GM04504 (cell line): ENCODE measurements around the gene GNG7.
"Not testable (repeated sequence)": the region's sequence is repeated elsewhere in the genome, so short reads cannot be mapped to it uniquely, and the experiment has no call there.

ENCODE experiments used
- DNase-seq: peaks from one replicate; pipeline ENCODE4 v3.0.0-alpha.2; 2012; ENCODE audit warnings: low read depth

Gene GNG7

GRCh38 chr19:2675892-2676291 lies 26.6 kb downstream of the GNG7 start:
- no peak for DNase-seq

GRCh38 chr19:2670217-2670616 lies 32.3 kb downstream of the GNG7 start:
- DNase-seq: no peak

- no peak for DNase-seq
Observed at GRCh38 chr19:2668175-2668763, 34.2 kb downstream of the GNG7 start.

GRCh38 chr19:2667349-2667748 lies 35.1 kb downstream of the GNG7 start:
- DNase-seq: not testable (repeated sequence)

GRCh38 chr19:2666344-2666994 lies 36.0 kb downstream of the GNG7 start:
- no peak for DNase-seq

- DNase-seq: no peak
Observed at GRCh38 chr19:2665103-2665502, 37.4 kb downstream of the GNG7 start.

- DNase-seq: no peak
Observed at GRCh38 chr19:2663920-2664571, 38.4 kb downstream of the GNG7 start.

GRCh38 chr19:2661615-2662014 lies 40.9 kb downstream of the GNG7 start:
- no peak for DNase-seq

- DNase-seq: no peak
Observed at GRCh38 chr19:2659856-2660432, 42.5 kb downstream of the GNG7 start.

- no peak for DNase-seq
Observed at GRCh38 chr19:2656533-2656932, 46.0 kb downstream of the GNG7 start.

- DNase-seq: no peak
Observed at GRCh38 chr19:2653710-2654707, 48.5 kb downstream of the GNG7 start.

- no peak for DNase-seq
Observed at GRCh38 chr19:2653218-2653617, 49.3 kb downstream of the GNG7 start.

- DNase-seq: no peak
Observed at GRCh38 chr19:2652504-2653099, 49.9 kb downstream of the GNG7 start.

- not testable (repeated sequence) for DNase-seq
Observed at GRCh38 chr19:2651002-2651733, 51.3 kb downstream of the GNG7 start.

- no peak for DNase-seq
Observed at GRCh38 chr19:2650515-2650914, 52.0 kb downstream of the GNG7 start.

GRCh38 chr19:2648528-2648937 lies 54.0 kb downstream of the GNG7 start:
- DNase-seq: peak; percentile 46

GRCh38 chr19:2648099-2648498 lies 54.4 kb downstream of the GNG7 start:
- no peak for DNase-seq

GRCh38 chr19:2646866-2647535 lies 55.5 kb downstream of the GNG7 start:
- DNase-seq: no peak

GRCh38 chr19:2645826-2646225 lies 56.7 kb downstream of the GNG7 start:
- no peak for DNase-seq

GRCh38 chr19:2643123-2643737 lies 59.3 kb downstream of the GNG7 start:
- DNase-seq: not testable (repeated sequence)
